ENCODE results near the gene VPS37B. TPM values are rescaled to one million over a fixed set of nuclear protein-coding genes. Genes with fewer than 3 reads are reported as not detected.

VPS37B gene
- total RNA-seq, 4 donors from 2014 or later, result 4.8 to 8.2 (median 7.6) TPM

GRCh38 chr12:122840580-122841513 is 55.1 kb downstream of the VPS37B start:
- peak overlapping the region; percentile 65 to 78 (median 73) for H3K27ac ChIP-seq
- in situ Hi-C loops (cut with MboI; ENCODE audit: low sequenced_read_pairs in 4 of 4) (no loop called here), intact Hi-C loops (cut with DNase I; ENCODE audit: low total_unique reads) (no loop called here)
- ATAC-seq (peak; percentile 28 to 37), DNase-seq (no peak)
- H3K4me1 ChIP-seq, result peaks cover 30 to 32% of the 10 kb centered on the region in 2 donors
- no peaks in the 10 kb centered on the region for H3K9me3 ChIP-seq
- H3K27me3 ChIP-seq, result no peaks in the 10 kb centered on the region
- TF ChIP-seq CTCF (IDR thresholded peaks at IDR 0.05 in 4 of 5, conservative IDR thresholded peaks at IDR 0.05 in 1 of 5) (no peak), POLR2A (IDR thresholded peaks at IDR 0.05) (no peak)
- no peaks in the 10 kb centered on the region for H3K36me3 ChIP-seq
- H3K4me3 ChIP-seq, result no peak overlapping the region

- H3K27me3 ChIP-seq, result no peaks in the 10 kb centered on the region
- intact Hi-C loops (cut with DNase I; ENCODE audit: low total_unique reads), result no loop called here
- in situ Hi-C loops (cut with MboI; ENCODE audit: low sequenced_read_pairs in 4 of 4), result no loop called here
- no peaks in the 10 kb centered on the region for H3K36me3 ChIP-seq
- H3K9me3 ChIP-seq, result no peaks in the 10 kb centered on the region
- peaks cover 30 to 32% of the 10 kb centered on the region in 2 donors for H3K4me1 ChIP-seq
- ATAC-seq (no peak), DNase-seq (no peak)
- H3K27ac ChIP-seq, result no peak overlapping the region
- H3K4me3 ChIP-seq, result no peak overlapping the region
- TF ChIP-seq POLR2A (IDR thresholded peaks at IDR 0.05) (no peak), CTCF (IDR thresholded peaks at IDR 0.05 in 4 of 5, conservative IDR thresholded peaks at IDR 0.05 in 1 of 5) (no peak)
Measured at GRCh38 chr12:122839907-122840554, 55.9 kb downstream of the VPS37B start.

- Histone ChIP-seq H3K4me1 (peaks cover 34 to 39% of the 10 kb centered on the region in 2 donors), H3K27me3 (no peaks in the 10 kb centered on the region), H3K27ac (no peak overlapping the region), H3K9me3 (no peaks in the 10 kb centered on the region), H3K36me3 (no peaks in the 10 kb centered on the region), H3K4me3 (no peak overlapping the region)
- intact Hi-C loops (cut with DNase I; ENCODE audit: low total_unique reads) (no loop called here), in situ Hi-C loops (cut with MboI; ENCODE audit: low sequenced_read_pairs in 4 of 4) (no loop called here)
- TF ChIP-seq CTCF (IDR thresholded peaks at IDR 0.05 in 4 of 5, conservative IDR thresholded peaks at IDR 0.05 in 1 of 5) (no peak), POLR2A (IDR thresholded peaks at IDR 0.05) (no peak)
- ATAC-seq, result no peak
- no peak for DNase-seq
Measured at GRCh38 chr12:122838841-122839240, 57.1 kb downstream of the VPS37B start.

- DNase-seq (no peak), ATAC-seq (no peak)
- H3K4me1 ChIP-seq, result peaks cover 32 to 39% of the 10 kb centered on the region in 2 donors
- H3K27me3 ChIP-seq, result no peaks in the 10 kb centered on the region
- no peaks in the 10 kb centered on the region for H3K36me3 ChIP-seq
- in situ Hi-C loops (cut with MboI; ENCODE audit: low sequenced_read_pairs in 4 of 4) (no loop called here), intact Hi-C loops (cut with DNase I; ENCODE audit: low total_unique reads) (no loop called here)
- H3K27ac ChIP-seq, result no peak overlapping the region
- TF ChIP-seq POLR2A (IDR thresholded peaks at IDR 0.05) (no peak), CTCF (IDR thresholded peaks at IDR 0.05 in 4 of 5, conservative IDR thresholded peaks at IDR 0.05 in 1 of 5) (no peak)
- H3K9me3 ChIP-seq, result no peaks in the 10 kb centered on the region
- peak overlapping the region in 1 of 4 donors; percentile 65 for H3K4me3 ChIP-seq
Measured at GRCh38 chr12:122837306-122838265, 58.3 kb downstream of the VPS37B start.
